Breast epithelium (tissue), 3 donors: ENCODE results near the gene GMDS.

Source experiments
- POLR2A ChIP-seq: fragments of 450-650 bp; IDR thresholded peaks from one replicate; pipeline ENCODE4 v1.6.1; 2016; ENCODE audit warnings: antibody characterized with exemption, mild to moderate bottlenecking, moderate library complexity
- POLR2AphosphoS5 ChIP-seq, 3 donors: sonication (generic); formaldehyde crosslinking; IDR thresholded peaks; one replicate each; pipeline ENCODE4 v1.6.1; 2017; ENCODE audit warnings: antibody characterized with exemption in 3 of 3
- TF ChIP-seq, protein P1 (sequence below), 3 donors: fragments of 450-650 bp; IDR thresholded peaks; one replicate each; pipeline ENCODE4 v1.5.1; 2016 to 2017; ENCODE audit warnings: antibody characterized with exemption in 3 of 3, mild to moderate bottlenecking in 3 of 3, moderate library complexity in 3 of 3

DNA sequence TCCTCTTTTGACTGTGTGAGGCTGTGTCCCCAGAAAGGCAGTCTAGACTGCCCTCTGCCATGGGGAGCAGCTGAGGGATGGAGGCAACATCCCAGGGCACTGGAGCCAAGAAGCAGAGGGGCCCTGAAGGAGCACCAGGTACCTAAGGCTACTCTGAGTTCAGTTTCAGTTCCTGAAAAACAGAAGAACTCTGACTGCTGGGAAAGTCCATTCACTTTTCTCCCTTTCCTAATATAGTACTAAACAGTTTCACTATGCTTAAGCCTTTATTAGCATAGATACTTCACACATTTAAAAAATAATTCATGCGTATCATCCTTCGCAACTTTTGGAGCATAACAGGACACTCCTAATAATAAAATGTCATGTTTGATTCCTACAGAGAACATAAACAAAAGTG, 505.7 kb downstream of the GMDS start:
- TF ChIP-seq, protein P1, sequence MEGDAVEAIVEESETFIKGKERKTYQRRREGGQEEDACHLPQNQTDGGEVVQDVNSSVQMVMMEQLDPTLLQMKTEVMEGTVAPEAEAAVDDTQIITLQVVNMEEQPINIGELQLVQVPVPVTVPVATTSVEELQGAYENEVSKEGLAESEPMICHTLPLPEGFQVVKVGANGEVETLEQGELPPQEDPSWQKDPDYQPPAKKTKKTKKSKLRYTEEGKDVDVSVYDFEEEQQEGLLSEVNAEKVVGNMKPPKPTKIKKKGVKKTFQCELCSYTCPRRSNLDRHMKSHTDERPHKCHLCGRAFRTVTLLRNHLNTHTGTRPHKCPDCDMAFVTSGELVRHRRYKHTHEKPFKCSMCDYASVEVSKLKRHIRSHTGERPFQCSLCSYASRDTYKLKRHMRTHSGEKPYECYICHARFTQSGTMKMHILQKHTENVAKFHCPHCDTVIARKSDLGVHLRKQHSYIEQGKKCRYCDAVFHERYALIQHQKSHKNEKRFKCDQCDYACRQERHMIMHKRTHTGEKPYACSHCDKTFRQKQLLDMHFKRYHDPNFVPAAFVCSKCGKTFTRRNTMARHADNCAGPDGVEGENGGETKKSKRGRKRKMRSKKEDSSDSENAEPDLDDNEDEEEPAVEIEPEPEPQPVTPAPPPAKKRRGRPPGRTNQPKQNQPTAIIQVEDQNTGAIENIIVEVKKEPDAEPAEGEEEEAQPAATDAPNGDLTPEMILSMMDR (IDR thresholded peaks at IDR 0.05): no peak
- TF ChIP-seq POLR2A: no peak
- TF ChIP-seq POLR2AphosphoS5 (IDR thresholded peaks at IDR 0.05): no peak
